PC-9 (cell line): ENCODE measurements around the gene COASY. TPM values are rescaled to one million over a fixed set of nuclear protein-coding genes. Genes with fewer than 3 reads are reported as not detected.

Experiments used
- BruUV-seq: library from RNA; stranded (reverse); fragments of 400-500 nt; replicated peaks from 2 replicates; lab custom pipeline; 2021; lab: Mats Ljungman, UMichigan
- CTCF ChIA-PET: fragments of 300-600 bp; sonication (Branson Sonifier 250); formaldehyde crosslinking; loops from one replicate; lab custom pipeline; 2022; ENCODE audit warnings: antibody characterized with exemption; lab: Charles Lee
- POLR2A ChIA-PET: fragments of 300-600 bp; sonication (Branson Sonifier 250); formaldehyde crosslinking; loops from one replicate; lab custom pipeline; 2022; ENCODE audit warnings: antibody characterized with exemption; ENCODE audit not compliant: unreplicated experiment; lab: Charles Lee
- DNase-seq, 2 experiments: peaks; one replicate each; pipeline versions ENCODE4 v3.0.0 to v3.0.0-alpha.2; 2015 to 2022; ENCODE audit warnings: mixed read lengths in 1 of 2
- H2AFZ ChIP-seq: fragments of 200-600 bp; sonication (generic); 2 replicates; pipeline ENCODE4 v1.8.1; 2017; ENCODE audit warnings: antibody characterized with exemption
- H3F3A ChIP-seq: fragments of 200-600 bp; sonication (generic); 2 replicates; pipeline ENCODE4 v1.8.1; 2017; ENCODE audit warnings: antibody characterized with exemption, mild to moderate bottlenecking, low read depth; ENCODE audit not compliant: insufficient read depth
- H3K27ac ChIP-seq: fragments of 200-600 bp; sonication (generic); 2 replicates; pipeline ENCODE4 v1.6.1; 2016; ENCODE audit warnings: mixed run types
- H3K27me3 ChIP-seq: fragments of 200-600 bp; sonication (generic); 2 replicates; pipeline ENCODE4 v1.6.1; 2016; ENCODE audit warnings: low read depth, mixed run types; ENCODE audit not compliant: insufficient read depth
- H3K36me3 ChIP-seq: fragments of 200-600 bp; sonication (generic); 2 replicates; pipeline ENCODE4 v1.6.1; 2016; ENCODE audit warnings: low read depth, mixed run types
- H3K4me1 ChIP-seq: fragments of 200-600 bp; sonication (generic); replicated peaks from 2 replicates; pipeline ENCODE4 v1.6.1; 2016; ENCODE audit warnings: mixed run types; ENCODE audit not compliant: insufficient read depth
- H3K4me2 ChIP-seq: fragments of 200-600 bp; sonication (generic); 2 replicates; pipeline ENCODE4 v1.6.1; 2017; ENCODE audit warnings: mixed run types
- H3K4me3 ChIP-seq: fragments of 200-600 bp; sonication (generic); 2 replicates; pipeline ENCODE4 v1.6.1; 2016; ENCODE audit warnings: mixed run types
- H3K79me2 ChIP-seq: fragments of 200-600 bp; sonication (generic); 2 replicates; pipeline ENCODE4 v1.6.1; 2017; ENCODE audit warnings: low read depth, mixed run types
- H3K9me2 ChIP-seq: fragments of 200-600 bp; sonication (generic); 2 replicates; pipeline ENCODE4 v1.8.1; 2017; ENCODE audit warnings: mild to moderate bottlenecking; ENCODE audit not compliant: insufficient read depth
- H3K9me3 ChIP-seq: fragments of 200-600 bp; sonication (generic); 2 replicates; pipeline ENCODE4 v1.8.1; 2016; ENCODE audit warnings: low read depth; ENCODE audit not compliant: insufficient read depth
- H4K20me1 ChIP-seq: fragments of 200-600 bp; sonication (generic); 2 replicates; pipeline ENCODE4 v1.8.1; 2017; ENCODE audit not compliant: insufficient read depth
- CTCF ChIP-seq: fragments of 200-600 bp; sonication (generic); conservative IDR thresholded peaks from 2 replicates; pipeline ENCODE4 v1.6.1; 2017; ENCODE audit warnings: mixed run types, antibody characterized with exemption, mild to moderate bottlenecking, moderate library complexity
- EZH2 ChIP-seq: fragments of 200-600 bp; sonication (generic); IDR thresholded peaks from 2 replicates; pipeline ENCODE4 v1.8.0; 2017; ENCODE audit warnings: antibody characterized with exemption, low read depth
- intact Hi-C: fragments of 100-400 bp; cut with micrococcal nuclease; formaldehyde crosslinking; loops from one replicate; pipeline ENCODE4 v1.10.0; 2022; ENCODE audit not compliant: unreplicated experiment
- total RNA-seq: library from RNA; stranded (reverse); gene quantifications from 2 replicates; pipeline ENCODE4 v1.2.3, GENCODE V29; 2021

Gene COASY
- total RNA-seq, 1 experiment from 2014 or later = 152 TPM

- H3K9me2 ChIP-seq = no peaks in the 10 kb centered on the region
- no peaks in the 10 kb centered on the region for H4K20me1 ChIP-seq
- no peaks in the 10 kb centered on the region for H3K27me3 ChIP-seq
- 0 out of 2 replicates have a peak, but pooled peaks cover 3% of the 10 kb centered on the region for H3K36me3 ChIP-seq
- peaks cover 47% of the 10 kb centered on the region for H3F3A ChIP-seq
- ChIA-PET POLR2A (interaction anchor here (0.6 to 2.0 kb wide), 2 partner anchors 94 to 109 kb away, joined by 8 to 11 read pairs; partner anchors contain the start of gene CAVIN1), CTCF (interaction anchor here (0.5 to 2.3 kb wide), 7 partner anchors 10 to 192 kb away, joined by 3 to 18 read pairs (median 5); no protein-coding TSS in a partner anchor)
- H3K4me3 ChIP-seq = no peak overlapping the region
- DNase-seq = peak; percentile 60 to 78
- intact Hi-C loops = loop anchor here (2.0 to 5.0 kb wide), 4 partner anchors 60 to 550 kb away; partner anchors contain the start of genes ATP6V0A1 and CNP
- TF ChIP-seq EZH2 = no peak
- TF ChIP-seq CTCF = peak; percentile 95
- no TSS peak for BruUV-seq
- no peaks in the 10 kb centered on the region for H3K79me2 ChIP-seq
- peak overlapping the region; percentile 67 for H3K4me2 ChIP-seq
- H3K9me3 ChIP-seq = no peaks in the 10 kb centered on the region
- H3K4me1 ChIP-seq = peaks cover 53% of the 10 kb centered on the region
- peak overlapping the region; percentile 89 for H3K27ac ChIP-seq
- H2AFZ ChIP-seq = no peak overlapping the region
Observed at GRCh38 chr17:42517516-42517915, 44.4 kb upstream of the COASY start.

- Histone ChIP-seq H3K36me3 (0 out of 2 replicates have a peak, but pooled peaks cover 3% of the 10 kb centered on the region), H3K27me3 (no peaks in the 10 kb centered on the region), H3K9me3 (no peaks in the 10 kb centered on the region), H3K4me1 (peaks cover 53% of the 10 kb centered on the region), H4K20me1 (no peaks in the 10 kb centered on the region), H3K4me3 (peak overlapping the region; percentile 16; the same call in 1 of the 2 replicates), H3F3A (peaks cover 47% of the 10 kb centered on the region), H2AFZ (no peak overlapping the region), H3K27ac (peak overlapping the region; percentile 89), H3K4me2 (peak overlapping the region; percentile 67), H3K9me2 (no peaks in the 10 kb centered on the region), H3K79me2 (no peaks in the 10 kb centered on the region)
- no TSS peak for BruUV-seq
- TF ChIP-seq EZH2 = no peak
- TF ChIP-seq CTCF = no peak
- CTCF ChIA-PET = interaction anchor here (0.5 to 2.3 kb wide), 7 partner anchors 9 to 193 kb away, joined by 3 to 18 read pairs (median 5); no protein-coding TSS in a partner anchor
- DNase-seq = peak; percentile 74 to 94
- intact Hi-C loops = loop anchor here (5.0 kb wide), 3 partner anchors 61 to 551 kb away; partner anchors contain the start of genes ATP6V0A1 and CNP
- POLR2A ChIA-PET = interaction anchor here (0.6 to 2.0 kb wide), 5 partner anchors 9 to 284 kb away, joined by 3 to 11 read pairs (median 7); partner anchors contain the start of genes CAVIN1 and STAT3
Observed at GRCh38 chr17:42518046-42518754, 43.7 kb upstream of the COASY start.

GRCh38 chr17:42518755-42519545 is 43.0 kb upstream of the COASY start:
- BruUV-seq = no TSS peak
- no peak for TF ChIP-seq EZH2
- TF ChIP-seq CTCF = no peak
- H3K27me3 ChIP-seq = no peaks in the 10 kb centered on the region
- H2AFZ ChIP-seq = no peak overlapping the region
- H3K4me3 ChIP-seq = peak overlapping the region; percentile 5; the same call in 1 of the 2 replicates
- H4K20me1 ChIP-seq = no peaks in the 10 kb centered on the region
- H3K9me3 ChIP-seq = no peaks in the 10 kb centered on the region
- H3K79me2 ChIP-seq = no peaks in the 10 kb centered on the region
- peaks cover 53% of the 10 kb centered on the region for H3K4me1 ChIP-seq
- POLR2A ChIA-PET = interaction anchor here (0.6 to 2.0 kb wide), 7 partner anchors 8 to 505 kb away, joined by 3 to 11 read pairs (median 5); partner anchors contain the start of genes CAVIN1 and STAT3
- DNase-seq = peak; percentile 87 to 89
- CTCF ChIA-PET = interaction anchor here (0.6 to 2.3 kb wide), 2 partner anchors 8 to 47 kb away, joined by 3 to 18 read pairs; no protein-coding TSS in a partner anchor
- H3K36me3 ChIP-seq = 0 out of 2 replicates have a peak, but pooled peaks cover 3% of the 10 kb centered on the region
- peaks cover 47% of the 10 kb centered on the region for H3F3A ChIP-seq
- H3K4me2 ChIP-seq = peak overlapping the region; percentile 67
- H3K27ac ChIP-seq = peak overlapping the region; percentile 89
- H3K9me2 ChIP-seq = no peaks in the 10 kb centered on the region
- intact Hi-C loops = loop anchor here (1.0 to 5.0 kb wide), 6 partner anchors 8 to 552 kb away; partner anchors contain the start of genes ATP6V0A1, CAVIN1 and CNP
